H1 (cell line): Measurements from ENCODE around the gene IQCK. TPM values are rescaled to one million over a fixed set of nuclear protein-coding genes. Genes with fewer than 3 reads are reported as not detected.

Experiments
- CTCF ChIA-PET: fragments of 300-600 bp; sonication (Branson Sonifier 250); formaldehyde crosslinking; loops from one replicate; lab custom pipeline; 2021; ENCODE audit not compliant: partially characterized antibody; lab: Charles Lee
- POLR2A ChIA-PET: fragments of 300-600 bp; sonication (Branson Sonifier 250); formaldehyde crosslinking; loops from one replicate; lab custom pipeline; 2021; ENCODE audit warnings: inconsistent platforms; ENCODE audit not compliant: partially characterized antibody; lab: Charles Lee
- DNase-seq, 2 experiments: peaks; one replicate each; pipeline versions ENCODE4 v3.0.0 to v3.0.0-alpha.2; 2010 to 2022; ENCODE audit warnings: low spot score in 2 of 2, low read depth in 1 of 2, mixed read lengths in 1 of 2
- FAIRE-seq: peaks from 2 replicates; lab custom pipeline; 2011; peaks lifted over from hg19 to GRCh38; lab: Jason Lieb, UNC
- H2AFZ ChIP-seq: 2 replicates; pipeline ENCODE4 v1.8.1; 2012; ENCODE audit warnings: low read length, inconsistent platforms
- H2AK5ac ChIP-seq: 2 replicates; pipeline ENCODE4 v1.6.1; 2013; ENCODE audit warnings: low read depth, low read length
- H2BK120ac ChIP-seq: replicated peaks from 2 replicates; pipeline ENCODE3; 2013; ENCODE audit warnings: low read depth, low read length, inconsistent platforms
- H2BK12ac ChIP-seq: 2 replicates; pipeline ENCODE4 v1.6.1; 2013; ENCODE audit warnings: low read depth, low read length
- H2BK15ac ChIP-seq: 2 replicates; pipeline ENCODE4 v1.6.1; 2013; ENCODE audit warnings: low read length
- H2BK20ac ChIP-seq: 2 replicates; pipeline ENCODE4 v1.6.1; 2013; ENCODE audit warnings: low read length
- H2BK5ac ChIP-seq: 2 replicates; pipeline ENCODE4 v1.6.1; 2013; ENCODE audit warnings: low read depth, low read length
- H3K14ac ChIP-seq: 2 replicates; pipeline ENCODE4 v1.6.1; 2013; ENCODE audit warnings: inconsistent platforms; ENCODE audit not compliant: insufficient read length
- H3K18ac ChIP-seq: 2 replicates; pipeline ENCODE4 v1.6.1; 2013; ENCODE audit warnings: low read length; ENCODE audit errors: extremely low read depth
- H3K23ac ChIP-seq: 2 replicates; pipeline ENCODE4 v1.6.1; 2013; ENCODE audit warnings: inconsistent platforms; ENCODE audit not compliant: insufficient read length
- H3K23me2 ChIP-seq: 2 replicates; pipeline ENCODE4 v1.6.1; 2013; ENCODE audit warnings: low read depth, low read length
- H3K27ac ChIP-seq: 2 replicates; pipeline ENCODE4 v1.6.1; 2011; ENCODE audit warnings: low read depth, low read length, inconsistent platforms
- H3K27me3 ChIP-seq, 4 experiments: replicated peaks in 1 of 4; 1 replicate in 1 of 4; 2 replicates in 3 of 4; pipeline versions ENCODE4 v1.6.1 to v1.8.1; 2011 to 2013; ENCODE audit warnings: low read length in 3 of 4, mild to moderate bottlenecking in 3 of 4, inconsistent platforms in 2 of 4, mixed read lengths in 2 of 4, moderate library complexity in 1 of 4; ENCODE audit not compliant: control insufficient read depth in 3 of 4, insufficient read depth in 3 of 4; ENCODE audit errors: extremely low read depth in 1 of 4
- H3K36me3 ChIP-seq, 4 experiments: 2 replicates each; pipeline versions ENCODE4 v1.6.1 to v1.8.1; 2011 to 2013; ENCODE audit warnings: mild to moderate bottlenecking in 4 of 4, low read length in 3 of 4, moderate library complexity in 2 of 4, control low read depth in 1 of 4, inconsistent platforms in 1 of 4; ENCODE audit not compliant: insufficient read depth in 4 of 4, control insufficient read depth in 2 of 4
- H3K4ac ChIP-seq: replicated peaks from 2 replicates; pipeline ENCODE3; 2013; ENCODE audit warnings: low read length, low read depth, mixed read lengths, inconsistent platforms; ENCODE audit not compliant: insufficient read length
- H3K4me1 ChIP-seq, 4 experiments: replicated peaks in 1 of 4; 1 replicate in 1 of 4; 2 replicates in 3 of 4; pipeline versions ENCODE4 v1.6.1 to v1.8.1; 2011 to 2013; ENCODE audit warnings: low read length in 3 of 4, inconsistent platforms in 2 of 4, mixed read lengths in 1 of 4; ENCODE audit not compliant: insufficient read depth in 4 of 4, control insufficient read depth in 3 of 4
- H3K4me2 ChIP-seq, 2 experiments: 2 replicates each; pipeline versions ENCODE4 v1.6.1 to v1.8.1; 2011 to 2013; ENCODE audit warnings: low read depth in 2 of 2, low read length in 2 of 2, control low read depth in 1 of 2, inconsistent platforms in 1 of 2, mild to moderate bottlenecking in 1 of 2; ENCODE audit not compliant: insufficient read depth in 1 of 2
- H3K4me3 ChIP-seq, 4 experiments: fragments of 200-600, 300-600 bp in 1 of 4; sonication (generic), shearing (Covaris generic), sonication (Bioruptor Twin) in 1 of 4; 2 replicates each; pipeline versions ENCODE4 v1.5.1 to v1.8.1; 2011 to 2016; ENCODE audit warnings: low read length in 4 of 4, low read depth in 3 of 4, control low read depth in 2 of 4, inconsistent platforms in 2 of 4, mild to moderate bottlenecking in 2 of 4, mixed read lengths in 1 of 4, moderate library complexity in 1 of 4; ENCODE audit not compliant: insufficient read depth in 2 of 4; ENCODE audit errors: extremely low read depth in 1 of 4
- H3K56ac ChIP-seq: replicated peaks from 2 replicates; pipeline ENCODE3; 2013; ENCODE audit warnings: low read depth, mild to moderate bottlenecking, mixed read lengths, low read length, inconsistent platforms; ENCODE audit not compliant: insufficient read length
- H3K79me1 ChIP-seq: 2 replicates; pipeline ENCODE4 v1.6.1; 2013; ENCODE audit warnings: low read depth, low read length, control low read depth
- H3K79me2 ChIP-seq, 2 experiments: 2 replicates each; pipeline versions ENCODE4 v1.6.1 to v1.8.1; 2012 to 2013; ENCODE audit warnings: low read length in 2 of 2, mild to moderate bottlenecking in 2 of 2, inconsistent platforms in 1 of 2; ENCODE audit not compliant: insufficient read depth in 2 of 2, control insufficient read depth in 1 of 2
- H3K9ac ChIP-seq, 4 experiments: replicated peaks in 1 of 4; 1 replicate in 1 of 4; 2 replicates in 3 of 4; pipeline versions ENCODE4 v1.6.1 to v1.8.1; 2011 to 2013; ENCODE audit warnings: low read depth in 3 of 4, low read length in 3 of 4, control low read depth in 2 of 4, mild to moderate bottlenecking in 2 of 4, moderate library complexity in 2 of 4, inconsistent platforms in 1 of 4; ENCODE audit errors: extremely low read depth in 1 of 4
- H3K9me3 ChIP-seq, 2 experiments: 2 replicates each; pipeline versions ENCODE4 v1.6.1 to v1.8.1; 2012 to 2013; ENCODE audit warnings: mild to moderate bottlenecking in 2 of 2, moderate library complexity in 2 of 2, control low read depth in 1 of 2, inconsistent platforms in 1 of 2, low read depth in 1 of 2, low read length in 1 of 2, mixed read lengths in 1 of 2; ENCODE audit not compliant: insufficient read depth in 2 of 2
- H4K20me1 ChIP-seq, 2 experiments: replicated peaks in 1 of 2; 2 replicates each; pipeline versions ENCODE3 to v1.8.1; 2011 to 2013; ENCODE audit warnings: inconsistent platforms in 2 of 2, low read length in 2 of 2, mild to moderate bottlenecking in 1 of 2; ENCODE audit not compliant: insufficient read depth in 2 of 2, control insufficient read depth in 1 of 2
- H4K5ac ChIP-seq: 2 replicates; pipeline ENCODE4 v1.6.1; 2013; ENCODE audit warnings: low read length, low read depth, mixed read lengths, inconsistent platforms; ENCODE audit not compliant: insufficient read length
- H4K8ac ChIP-seq: 2 replicates; pipeline ENCODE4 v1.8.0; 2013; ENCODE audit warnings: mild to moderate bottlenecking, moderate library complexity, low read length, inconsistent platforms; ENCODE audit not compliant: insufficient read depth; ENCODE audit errors: extremely low read depth
- H4K91ac ChIP-seq: replicated peaks from 2 replicates; pipeline ENCODE3; 2013; ENCODE audit warnings: low read length, mixed read lengths, inconsistent platforms; ENCODE audit not compliant: insufficient read length
- ASH2L ChIP-seq: fragments of 200-600, 300-600 bp; sonication (generic); IDR thresholded peaks from one replicate; pipeline ENCODE4 v1.7.1; 2017; ENCODE audit warnings: low read length
- CHD2 ChIP-seq: IDR thresholded peaks from 2 replicates; pipeline ENCODE4 v1.6.1; 2012; ENCODE audit warnings: low read length, improper control_type of control experiment
- CREB1 ChIP-seq: IDR thresholded peaks from 2 replicates; pipeline ENCODE4 v1.6.1; 2012; ENCODE audit warnings: inconsistent platforms
- FOSL1 ChIP-seq: IDR thresholded peaks from 2 replicates; pipeline ENCODE4 v1.6.1; 2011; ENCODE audit warnings: mild to moderate bottlenecking, low read depth, low read length, moderate library complexity; ENCODE audit not compliant: insufficient read depth
- GTF2F1 ChIP-seq: IDR thresholded peaks from 2 replicates; pipeline ENCODE4 v1.6.1; 2012; ENCODE audit warnings: low read depth, low read length, improper control_type of control experiment, borderline replicate concordance
- HDAC6 ChIP-seq: IDR thresholded peaks from one replicate; pipeline ENCODE4 v1.7.1; 2012; ENCODE audit warnings: low read depth, mild to moderate bottlenecking, inconsistent platforms, low read length, moderate library complexity
- JUND ChIP-seq: IDR thresholded peaks from 2 replicates; pipeline ENCODE4 v1.6.1; 2011; ENCODE audit warnings: mild to moderate bottlenecking, improper control_type of control experiment, low read length
- MAX ChIP-seq: IDR thresholded peaks from 2 replicates; pipeline ENCODE4 v1.6.1; 2012; ENCODE audit warnings: inconsistent platforms
- SAP30 ChIP-seq: fragments of 300-600 bp; sonication (generic); IDR thresholded peaks from 2 replicates; pipeline ENCODE4 v1.7.1; 2012; ENCODE audit warnings: low read length, moderate library complexity, mild to moderate bottlenecking, inconsistent platforms; ENCODE audit not compliant: insufficient read depth, insufficient replicate concordance
- SIN3A ChIP-seq, 2 experiments: IDR thresholded peaks in 1 of 2; conservative IDR thresholded peaks in 1 of 2; 2 replicates each; pipeline ENCODE4 v1.6.1; 2011 to 2012; ENCODE audit warnings: low read length in 2 of 2, improper control_type of control experiment in 1 of 2, low read depth in 1 of 2, mild to moderate bottlenecking in 1 of 2
- SIX5 ChIP-seq: IDR thresholded peaks from 2 replicates; pipeline ENCODE4 v1.6.1; 2011; ENCODE audit warnings: mild to moderate bottlenecking, low read depth, low read length
- SRF ChIP-seq: IDR thresholded peaks from 2 replicates; pipeline ENCODE4 v1.6.1; 2011; ENCODE audit warnings: mild to moderate bottlenecking, low read depth, low read length, moderate library complexity
- TBP ChIP-seq: IDR thresholded peaks from 2 replicates; pipeline ENCODE4 v1.6.1; 2011; ENCODE audit warnings: low read depth, low read length, improper control_type of control experiment
- TCF12 ChIP-seq: IDR thresholded peaks from 2 replicates; pipeline ENCODE4 v1.6.1; 2011; ENCODE audit warnings: low read depth, mild to moderate bottlenecking, low read length
- WGBS, 2 experiments: shearing (Covaris generic) in 1 of 2; methylation state at CpG; one replicate each; pipeline versions ENCODE4 v1.1.6 to v1.1.7; 2013 to 2015; ENCODE audit warnings: low lambda C conversion rate in 2 of 2, mixed read lengths in 2 of 2, inconsistent platforms in 1 of 2, low coverage in 1 of 2, missing lambda C conversion rate in 1 of 2; ENCODE audit not compliant: insufficient replicate concordance in 2 of 2, insufficient coverage in 1 of 2, insufficient read length in 1 of 2; ENCODE audit errors: extremely low coverage in 1 of 2, missing lambda C conversion rate in 1 of 2; 5-methylcytosine and 5-hydroxymethylcytosine counted together
- polyA plus RNA-seq, 7 experiments: library from polyadenylated mRNA; depleted of rRNA in 3 of 7; stranded (reverse) in 5 of 7; unstranded in 2 of 7; fragments of >200 nt in 5 of 7; fragments of 200-250 nt in 2 of 7; gene quantifications; 1 replicate in 5 of 7; 2 replicates in 1 of 7; 4 replicates in 1 of 7; pipeline versions ENCODE4 v1.2.1 to v1.2.3, GENCODE V29; 2011 to 2013; ENCODE audit warnings: missing spikeins in 2 of 7, mixed read lengths in 2 of 7
- total RNA-seq: library from RNA; stranded (reverse); fragmentation: NEBNext Ultra II Directional; extraction: Animal tissue kit (Norgen Biotek cat#: 25700); gene quantifications from 2 replicates; pipeline ENCODE4 v1.2.1, GENCODE V29; 2021

The IQCK gene
- total and polyA plus RNA-seq, 2 of the 8 experiments (the other 6 are each of a cell fraction or from before 2014, with no cell fraction given) = 6.2 to 9.3 TPM

GRCh38 chr16:19898166-19898565 lies 180.1 kb downstream of the IQCK start:
- H3K36me3 ChIP-seq = no peaks in the 10 kb centered on the region
- no peak overlapping the region for H4K5ac ChIP-seq
- no peak overlapping the region; the same call in 1 of the 2 replicates for H3K18ac ChIP-seq
- no peaks in the 10 kb centered on the region for H3K79me2 ChIP-seq
- H3K4me2 ChIP-seq = no peak overlapping the region
- H3K23ac ChIP-seq = no peak overlapping the region
- no peaks in the 10 kb centered on the region for H3K9me3 ChIP-seq
- DNase-seq (no peak), FAIRE-seq (no peak)
- no peaks in the 10 kb centered on the region for H4K20me1 ChIP-seq
- H2BK12ac ChIP-seq = 0 out of 2 replicates have a peak overlapping the region, but pooled peaks have one; percentile 17
- no peak overlapping the region; the same call in 1 of the 2 replicates for H4K8ac ChIP-seq
- H3K56ac ChIP-seq = no peak overlapping the region
- no peak overlapping the region for H2AK5ac ChIP-seq
- H2BK120ac ChIP-seq = no peak overlapping the region
- H2BK20ac ChIP-seq = no peak overlapping the region
- H3K14ac ChIP-seq = no peak overlapping the region
- no peaks in the 10 kb centered on the region for H3K23me2 ChIP-seq
- H3K79me1 ChIP-seq = no peaks in the 10 kb centered on the region
- 89% methylated on average over 5 of the region's 5 CpGs; no CpG with 5 or more reads in 1 of the 2 experiments for WGBS, 2 experiments
- no peaks in the 10 kb centered on the region for H3K27me3 ChIP-seq
- H4K91ac ChIP-seq = no peak overlapping the region
- no peak overlapping the region for H3K4me3 ChIP-seq
- H2AFZ ChIP-seq = no peak overlapping the region
- H2BK15ac ChIP-seq = no peak overlapping the region
- POLR2A ChIA-PET = no interaction called here
- CTCF ChIA-PET = interaction anchor here (0.6 to 5.0 kb wide), 20 partner anchors 10 to 1029 kb away, joined by 3 to 57 read pairs (median 4); no protein-coding TSS in a partner anchor
- H2BK5ac ChIP-seq = no peak overlapping the region
- peaks cover 0 to 7% (median 4%) of the 10 kb centered on the region in 4 experiments; a peak in 5 of 7 replicates for H3K4me1 ChIP-seq
- H3K9ac ChIP-seq = no peak overlapping the region
- no peak overlapping the region for H3K27ac ChIP-seq
- no peak overlapping the region for H3K4ac ChIP-seq
- TF ChIP-seq SIN3A (conservative IDR thresholded peaks at IDR 0.05 in 1 of 2, IDR thresholded peaks at IDR 0.05 in 1 of 2; ENCODE audit: low read depth in 1 of 2, low read length in 2 of 2) (no peak), CREB1 (no peak), CHD2 (no peak), GTF2F1 (no peak), TBP (no peak), JUND (no peak), SAP30 (no peak), SIX5 (no peak), SRF (no peak), TCF12 (no peak), MAX (no peak), ASH2L (no peak), FOSL1 (no peak), HDAC6 (no peak)
